ELR (cell line): Measurements from ENCODE around the gene PKHD1.

Experiments used
- DNase-seq: peaks from one replicate; pipeline ENCODE4 v3.0.0-alpha.2; 2015; ENCODE audit warnings: low read depth

PKHD1 gene

DNA sequence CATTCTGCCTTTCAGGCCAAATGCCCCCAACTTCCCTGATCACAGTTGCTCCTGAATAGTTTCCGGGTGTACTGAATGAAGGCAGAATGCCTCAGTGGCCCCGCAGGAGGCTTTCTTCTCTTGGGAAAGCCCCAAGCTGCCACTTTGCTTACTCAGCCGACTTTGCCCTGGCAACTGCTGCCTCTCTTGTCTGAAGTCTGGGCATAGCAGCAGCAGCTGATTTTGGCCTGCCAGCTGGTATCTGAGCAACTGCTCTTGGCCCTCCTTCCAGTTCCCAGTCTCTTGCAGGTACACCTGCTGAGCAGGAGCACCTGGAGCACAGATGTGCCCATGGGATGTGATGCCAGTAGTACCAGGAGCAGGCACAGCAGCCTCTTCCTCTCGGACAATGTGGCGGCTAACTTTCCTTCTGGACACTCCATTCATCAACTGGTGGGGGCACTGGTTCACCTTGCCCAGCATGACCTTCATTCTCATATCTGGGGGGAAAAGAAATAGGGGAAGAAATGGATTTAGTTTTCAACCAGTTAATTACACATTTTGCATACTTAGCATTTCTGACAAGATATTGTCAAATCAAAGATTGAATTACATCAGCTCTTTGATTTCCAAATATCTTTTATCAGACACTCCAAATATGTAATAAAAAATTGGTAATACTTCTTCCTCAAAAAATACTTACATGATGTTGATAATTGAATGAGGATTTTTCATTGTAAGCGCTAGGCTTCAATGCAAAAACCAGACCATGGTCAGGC is 468.2 kb downstream of the PKHD1 start:
- no peak for DNase-seq

DNA sequence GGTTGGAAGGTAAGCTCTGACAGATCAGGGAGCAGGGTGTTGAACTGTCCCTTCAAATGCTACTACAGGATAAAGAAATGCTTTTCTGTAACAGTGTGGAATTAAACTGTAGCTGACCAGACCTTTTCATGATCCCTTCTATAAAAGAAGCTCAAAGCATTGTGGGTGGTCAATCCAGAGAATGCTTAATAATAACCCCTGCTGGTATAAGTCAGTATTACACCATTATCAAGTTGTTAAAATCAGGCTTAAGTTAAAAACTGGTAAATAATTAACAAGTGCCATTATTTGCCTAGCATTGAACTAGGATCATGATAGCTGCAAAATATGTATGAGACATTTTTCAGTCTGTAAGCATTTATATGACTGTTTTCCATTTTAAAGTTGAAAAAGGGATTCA is 468.9 kb downstream of the PKHD1 start:
- DNase-seq = peak; percentile 5

DNA sequence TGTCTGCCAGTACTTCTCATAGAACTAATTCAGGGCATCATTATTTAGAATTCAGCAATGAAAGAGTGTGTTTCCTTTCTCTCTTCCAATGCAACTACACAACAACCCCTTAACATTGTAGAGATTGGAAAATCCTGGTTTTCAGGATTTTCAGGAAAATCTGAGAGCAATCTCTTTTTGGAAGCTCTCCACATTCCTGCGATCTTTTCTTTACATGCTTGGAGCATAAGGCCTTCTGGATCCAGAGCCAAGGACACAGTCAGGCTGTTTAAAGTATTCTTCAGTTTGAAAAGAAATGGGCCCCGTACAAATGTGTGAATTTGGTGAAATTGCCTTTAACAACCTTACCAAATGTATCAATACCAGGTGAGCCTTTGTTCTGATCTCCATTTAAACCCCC is 469.7 kb downstream of the PKHD1 start:
- DNase-seq = no peak

DNA sequence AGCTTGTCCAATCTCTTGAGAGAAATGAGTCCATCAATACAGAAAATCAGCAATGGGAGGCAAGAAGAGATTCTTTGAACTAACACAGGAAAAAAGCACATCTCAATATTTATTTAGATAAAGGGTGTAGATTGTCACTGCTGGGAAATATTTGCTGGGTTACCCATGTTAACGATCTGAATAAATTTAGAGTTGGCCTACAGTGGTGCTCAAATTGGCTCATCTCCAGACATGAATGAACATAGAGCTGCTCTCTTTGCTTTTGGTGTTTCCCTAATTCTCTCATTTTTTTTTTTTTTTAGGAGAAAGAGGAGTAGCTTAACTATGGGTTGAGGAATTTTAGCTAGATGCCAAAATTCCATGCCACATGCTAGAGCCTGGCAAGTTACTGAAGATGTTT is 471.2 kb downstream of the PKHD1 start:
- DNase-seq = no peak

DNA sequence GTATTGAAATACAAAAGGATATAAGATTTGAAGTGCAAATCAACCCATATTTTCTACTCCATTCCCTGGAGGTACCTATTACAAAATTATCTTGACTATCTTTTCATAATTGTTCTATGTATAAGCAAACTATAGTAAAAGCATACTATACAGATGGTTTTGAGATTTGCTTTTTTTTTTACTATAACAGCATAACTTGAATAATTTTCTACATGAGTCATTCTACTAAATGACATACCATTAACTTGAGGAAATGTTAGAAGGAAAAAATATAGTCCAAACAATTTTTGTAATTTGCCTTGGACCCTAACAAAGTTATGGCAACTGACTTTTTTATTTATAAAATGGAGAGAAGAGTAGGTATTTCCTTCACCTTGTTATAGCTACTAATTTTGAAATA is 472.7 kb downstream of the PKHD1 start:
- no peak for DNase-seq

DNA sequence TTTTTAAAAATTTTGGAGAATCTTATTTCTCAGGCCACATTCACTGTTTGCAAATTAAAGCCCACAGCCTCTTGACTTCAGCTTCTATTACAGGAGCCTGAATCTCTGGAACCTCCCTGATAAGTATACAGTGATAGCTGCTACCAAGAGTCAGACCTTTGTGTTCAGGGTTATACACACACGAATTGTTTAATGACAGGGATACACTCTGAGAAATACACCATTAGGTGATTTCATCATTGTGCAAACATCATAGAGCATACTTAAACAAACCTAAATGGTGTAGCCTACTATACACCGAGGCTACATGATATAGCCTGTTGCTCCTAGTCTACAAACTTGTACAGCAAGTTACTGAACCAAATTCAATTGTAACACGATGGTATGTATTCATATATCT is 473.9 kb downstream of the PKHD1 start:
- DNase-seq = no peak

DNA sequence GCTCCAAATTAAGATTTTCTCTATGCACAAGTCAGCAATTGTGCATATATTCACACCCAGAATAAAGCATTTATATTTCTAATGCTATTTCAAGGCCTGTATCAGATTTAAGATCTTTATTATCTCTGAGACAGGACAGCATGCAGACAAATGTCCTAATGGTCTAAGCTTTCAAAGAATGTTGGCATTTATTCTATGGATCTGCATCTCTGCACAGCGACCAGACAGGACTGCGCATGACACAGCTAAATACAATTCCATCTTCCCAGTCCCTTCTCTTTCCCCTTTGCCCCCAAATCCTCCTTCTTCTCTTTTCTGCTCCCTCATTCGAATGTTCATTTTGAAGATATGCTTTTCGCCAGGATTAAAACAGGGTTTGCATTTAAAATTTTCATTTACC is 478.5 kb downstream of the PKHD1 start:
- no peak for DNase-seq

DNA sequence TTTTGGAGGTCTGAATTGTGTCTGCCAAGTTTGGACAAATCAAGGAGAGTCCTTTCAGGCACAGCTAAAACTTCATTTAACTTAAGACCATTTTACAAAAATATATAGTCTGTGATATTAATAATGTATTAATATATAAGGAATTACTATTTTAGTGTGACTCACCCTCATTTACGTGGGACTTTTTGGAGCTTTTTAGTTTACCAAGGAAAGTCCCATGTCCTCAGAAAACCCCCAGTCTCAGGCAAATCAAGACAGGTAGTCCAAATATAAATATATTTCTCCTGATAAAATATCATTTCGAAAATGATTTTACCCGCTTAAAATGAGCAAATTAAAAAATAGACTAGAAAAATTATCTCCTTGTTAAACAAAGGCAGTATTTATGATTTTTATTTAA is 479.0 kb downstream of the PKHD1 start:
- no peak for DNase-seq

DNA sequence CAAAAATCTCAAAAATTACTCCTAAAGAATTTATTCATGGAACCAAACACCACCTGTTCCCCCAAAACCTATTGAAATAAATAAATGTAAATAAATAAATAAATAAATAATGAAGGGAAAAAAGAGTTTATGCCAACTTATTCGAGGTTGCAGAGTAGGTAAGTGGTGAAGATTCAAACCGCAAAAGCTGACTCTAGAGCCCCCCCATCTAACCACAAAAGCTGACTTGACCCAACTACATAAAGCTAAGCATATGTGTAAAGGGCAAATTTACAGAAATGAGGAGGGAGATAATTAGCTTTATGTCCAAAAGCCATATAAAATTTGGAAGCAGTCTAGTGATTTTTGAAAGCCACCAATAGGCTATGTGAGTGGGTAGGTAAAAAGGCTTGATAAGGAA is 486.9 kb downstream of the PKHD1 start:
- DNase-seq = no peak

DNA sequence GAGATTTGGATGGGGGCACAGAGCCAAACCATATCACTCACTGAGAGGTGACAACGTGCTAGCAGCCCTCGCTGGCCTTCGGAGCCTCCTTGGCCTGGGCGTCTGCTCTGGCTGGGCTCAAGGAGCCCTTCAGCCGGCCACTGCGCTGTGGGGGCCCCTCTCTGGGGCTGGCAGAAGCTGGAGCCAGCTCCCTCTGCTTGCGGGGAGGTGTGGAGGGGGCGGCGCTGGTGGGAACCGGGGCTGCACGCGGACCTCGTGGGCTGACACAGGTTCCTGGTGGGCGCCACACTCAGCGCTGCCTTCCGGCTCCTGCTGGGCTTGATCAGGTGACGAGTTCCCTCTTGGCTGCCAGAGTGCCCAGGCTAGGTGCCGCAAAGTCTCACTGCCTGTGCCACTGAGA is 489.2 kb downstream of the PKHD1 start:
- no peak for DNase-seq

DNA sequence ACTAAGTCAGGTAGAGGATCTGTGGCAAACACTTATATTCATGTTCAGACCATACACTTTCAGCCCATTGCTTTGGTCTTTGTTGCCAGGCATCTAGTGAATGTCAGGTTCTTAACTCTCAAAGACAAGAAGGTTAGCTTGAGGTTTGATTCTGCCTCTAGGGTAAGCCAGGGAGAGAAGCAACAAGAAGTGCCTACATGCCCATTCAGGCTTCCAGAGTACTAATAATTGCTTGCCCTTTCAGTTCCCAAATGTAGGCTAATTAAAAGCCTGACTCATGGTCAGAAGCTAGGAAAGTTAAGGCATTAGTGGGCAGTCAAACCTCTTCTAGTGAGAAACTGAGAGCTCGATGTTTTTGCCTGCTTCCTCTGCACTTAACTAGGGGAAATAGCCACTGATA is 492.4 kb downstream of the PKHD1 start:
- DNase-seq = no peak

DNA sequence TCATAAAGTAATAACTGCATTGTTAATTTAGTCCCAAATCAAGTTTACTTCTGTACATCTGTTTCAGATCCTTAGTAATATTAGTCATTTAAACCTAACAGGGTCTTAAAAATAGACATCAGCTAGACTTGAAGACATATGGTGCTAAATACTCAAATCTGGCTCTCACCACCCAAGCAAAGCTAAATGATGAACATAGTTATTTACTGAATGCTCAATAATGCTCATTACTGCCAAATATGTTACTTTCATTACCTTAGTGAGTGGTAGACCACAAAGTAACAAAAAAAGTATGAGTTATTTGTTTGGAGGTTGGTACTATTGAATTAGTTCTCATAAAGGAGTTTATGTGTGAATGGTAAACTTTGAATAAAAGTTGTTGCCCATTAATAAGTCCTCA is 502.1 kb downstream of the PKHD1 start:
- DNase-seq = no peak

DNA sequence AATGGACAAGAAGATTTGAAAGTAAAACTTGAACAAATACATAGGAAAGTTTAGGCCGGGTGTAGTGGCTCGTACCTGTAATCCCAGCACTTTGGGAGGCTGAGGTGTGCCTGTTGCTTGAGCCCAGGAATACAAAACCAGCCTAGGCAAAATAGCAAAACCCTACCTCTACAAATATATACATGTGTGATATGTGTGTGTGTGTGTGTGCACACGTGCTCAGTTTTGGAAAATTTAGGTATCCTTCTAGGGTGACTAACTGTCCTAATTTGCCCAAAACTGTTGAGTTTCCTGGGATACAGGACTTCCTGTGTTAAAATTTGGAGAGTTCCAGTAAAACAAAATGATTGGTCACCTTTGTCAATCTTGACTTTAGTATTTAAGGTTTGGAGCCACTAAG is 503.2 kb downstream of the PKHD1 start:
- DNase-seq = no peak

DNA sequence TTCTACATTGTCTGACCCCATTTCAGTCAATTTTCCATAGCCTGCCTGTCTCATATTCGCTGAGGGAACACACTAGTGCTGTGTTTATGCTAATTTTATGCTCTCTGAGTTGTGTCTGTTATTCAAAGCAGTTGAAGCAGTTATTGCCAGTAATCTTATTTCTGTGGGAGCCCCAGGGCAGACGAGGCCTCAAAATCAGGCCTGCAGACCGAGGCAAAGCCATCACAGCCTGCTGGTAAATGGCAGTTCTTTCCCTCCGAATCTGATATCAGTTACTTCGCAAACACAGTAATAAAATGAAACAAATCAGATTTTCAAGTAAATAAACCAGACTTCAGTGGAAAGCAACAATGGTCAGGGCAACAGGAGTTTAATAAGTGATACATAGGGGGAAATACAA is 508.4 kb downstream of the PKHD1 start:
- DNase-seq = no peak

DNA sequence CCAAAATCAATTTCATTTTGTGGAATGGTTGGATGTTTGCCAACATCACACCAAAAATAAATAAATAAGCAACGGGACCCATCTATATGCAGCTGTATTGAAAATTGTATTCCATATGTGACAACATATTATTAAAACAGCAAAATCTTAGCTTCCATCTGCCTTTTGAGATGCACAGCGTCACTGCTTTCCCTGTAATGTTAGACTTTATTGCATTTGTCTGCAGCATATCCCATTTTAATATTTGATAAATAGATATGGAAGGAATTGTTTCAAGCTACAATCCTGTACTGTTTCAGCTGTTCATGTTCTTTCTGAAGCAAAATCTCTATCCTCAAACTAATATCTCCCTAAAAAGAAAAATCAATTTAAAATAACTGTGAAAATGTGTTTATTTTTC is 509.1 kb downstream of the PKHD1 start:
- no peak for DNase-seq

DNA sequence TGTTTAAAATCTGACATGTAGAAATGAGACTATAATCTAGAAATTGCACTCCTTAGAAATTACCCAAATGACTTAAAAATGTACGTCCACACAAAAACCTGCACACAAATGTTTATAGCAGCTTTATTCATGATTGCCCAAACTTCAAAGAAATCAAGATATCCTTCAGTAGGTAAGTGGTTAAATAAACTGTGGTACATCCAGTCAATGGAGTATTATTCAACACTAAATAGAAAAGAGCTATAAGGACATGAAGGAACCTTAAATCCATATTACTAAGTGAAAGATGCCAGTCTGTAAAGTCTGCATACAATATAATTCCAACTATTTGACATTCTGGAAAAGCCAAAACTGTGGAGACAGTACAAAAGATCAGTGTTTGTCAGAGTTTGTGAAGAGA is 513.4 kb downstream of the PKHD1 start:
- DNase-seq = no peak

DNA sequence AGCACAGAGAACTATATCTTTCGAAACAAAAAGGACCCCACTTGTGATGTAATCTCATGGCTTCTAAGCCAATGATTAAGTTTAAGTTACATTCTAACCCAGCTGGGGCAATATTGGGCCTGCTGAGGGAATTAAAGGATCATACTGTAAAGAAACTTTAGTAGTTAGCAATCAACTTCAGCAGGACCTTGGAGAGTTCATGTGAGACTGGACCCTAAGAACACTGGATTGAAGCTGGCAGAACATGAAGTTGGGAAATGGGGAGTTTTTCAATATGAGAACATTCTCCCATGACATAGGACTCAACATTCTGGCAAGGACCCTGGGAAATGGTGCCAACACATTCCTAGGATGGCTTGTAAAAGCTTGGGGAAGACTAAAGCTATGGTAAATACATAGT is 516.2 kb downstream of the PKHD1 start:
- DNase-seq = no peak

DNA sequence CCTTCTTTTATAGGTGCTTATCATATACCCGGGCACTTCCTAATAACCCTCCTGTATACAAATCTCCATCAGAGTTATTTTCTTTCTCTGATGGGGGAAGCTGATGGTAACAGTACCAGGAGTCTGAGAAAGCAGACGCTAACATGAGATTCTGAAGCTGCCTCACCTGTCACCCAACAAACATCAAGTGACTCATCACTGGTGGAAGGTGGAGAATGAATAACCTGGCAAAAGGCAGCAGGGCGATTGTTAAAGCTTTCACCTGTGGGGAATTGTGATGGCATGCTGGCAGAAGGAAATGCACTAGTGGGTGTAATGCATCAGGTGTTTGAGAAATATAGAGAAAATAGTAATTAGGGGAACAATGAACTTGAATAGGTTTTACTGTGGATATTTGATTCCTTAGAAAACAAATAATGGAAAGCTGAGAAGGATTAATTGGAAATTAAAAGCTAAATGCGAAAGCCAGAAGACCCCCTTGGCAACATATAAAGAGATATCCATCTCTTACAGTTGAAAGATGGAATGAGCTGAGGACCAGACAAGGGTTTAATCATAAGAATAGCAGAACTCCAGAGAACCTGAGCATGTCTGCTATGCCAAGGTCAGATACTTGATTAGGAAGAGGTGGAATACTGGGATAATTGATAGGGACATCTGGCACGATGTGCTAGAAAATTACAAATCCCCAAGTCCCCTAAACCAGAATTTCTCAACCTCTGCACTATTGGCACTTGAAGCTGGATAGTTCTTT is 517.1 kb downstream of the PKHD1 start:
- no peak for DNase-seq

DNA sequence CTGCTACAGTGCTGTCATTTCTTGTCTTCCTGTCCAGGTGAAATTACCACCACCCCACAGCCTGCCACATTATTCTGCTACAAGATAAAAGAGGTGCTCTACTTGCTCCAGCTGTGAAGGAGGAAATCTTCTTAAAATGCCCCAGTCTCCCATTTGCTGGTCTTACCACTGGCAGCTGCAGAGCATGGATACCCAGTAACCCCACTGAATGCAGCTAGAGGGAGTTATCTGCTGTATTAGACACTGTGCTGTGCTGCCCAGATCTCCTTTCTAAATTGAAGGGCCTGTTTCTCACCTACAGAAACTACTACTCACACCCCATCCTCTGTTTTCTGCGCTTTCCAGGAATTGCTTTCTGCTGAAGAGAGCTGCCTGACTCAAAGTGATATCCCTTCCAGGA is 517.8 kb downstream of the PKHD1 start:
- no peak for DNase-seq

DNA sequence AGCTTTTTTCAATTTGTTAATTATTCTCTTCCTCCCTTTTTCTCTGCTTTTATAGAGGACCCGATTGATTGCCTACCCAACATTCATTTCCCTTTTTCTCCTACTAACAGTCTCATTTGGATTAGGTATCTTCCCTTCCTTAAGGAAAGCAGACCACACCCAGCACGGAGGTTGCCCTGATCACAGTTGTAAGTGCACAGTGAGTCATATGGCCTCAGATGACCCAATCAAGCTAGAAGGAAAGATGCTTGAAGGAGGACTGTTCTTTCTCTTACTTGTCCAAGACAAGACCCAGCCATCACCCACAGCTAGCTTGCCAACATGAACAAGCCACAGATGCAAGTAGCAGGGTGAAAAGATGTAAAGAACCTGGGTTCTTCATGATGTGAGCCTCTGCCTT is 518.6 kb downstream of the PKHD1 start:
- no peak for DNase-seq

DNA sequence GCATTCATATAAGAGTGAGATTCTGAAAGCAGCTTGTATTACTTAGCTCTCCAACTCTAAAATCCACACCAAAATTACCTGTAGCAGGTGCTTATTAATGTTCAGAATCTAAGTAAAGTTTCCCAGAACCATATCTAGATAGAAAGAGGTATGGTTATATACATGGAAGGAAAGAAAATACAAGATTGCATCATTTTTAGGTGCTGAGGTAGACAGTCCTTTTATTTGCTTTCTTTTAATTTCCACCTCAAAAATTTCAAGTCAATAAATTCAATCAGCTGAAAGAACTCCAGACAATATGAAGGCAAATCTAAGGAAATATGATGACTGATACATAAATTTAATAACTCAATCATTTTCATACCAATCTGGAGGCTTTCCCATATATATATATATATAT is 521.9 kb downstream of the PKHD1 start:
- no peak for DNase-seq
